ENCODE measurements around the gene MRPS6. TPM values are rescaled to one million over a fixed set of nuclear protein-coding genes. Genes with fewer than 3 reads are reported as not detected.

Gene MRPS6
- total and polyA plus RNA-seq, 2 donors from 2014 or later = 52.3 to 270 TPM

GRCh38 chr21:34115160-34115559 is 41.8 kb downstream of the MRPS6 start:
- Histone ChIP-seq H3K27ac (ENCODE audit: low read depth in 2 of 2, low read length in 2 of 2) (no peak overlapping the region), H3K27me3 (ENCODE audit: control insufficient read depth, insufficient read depth, low read length) (no peaks in the 10 kb centered on the region), H3K36me3 (ENCODE audit: control insufficient read depth in 2 of 3, insufficient read depth in 3 of 3, low read length in 3 of 3) (no peaks in the 10 kb centered on the region), H3K9me3 (ENCODE audit: control insufficient read depth in 2 of 3, insufficient read depth in 1 of 3, low read length in 3 of 3) (no peaks in the 10 kb centered on the region), H3K9ac (ENCODE audit: low read length in 3 of 3) (no peak overlapping the region), H3K4me3 (ENCODE audit: low read length in 3 of 3) (no peak overlapping the region), H3K4me1 (ENCODE audit: control insufficient read depth in 2 of 3, insufficient read depth in 2 of 3, low read depth in 1 of 3, low read length in 3 of 3) (peaks cover 0 to 5% (median 3%) of the 10 kb centered on the region in 3 donors)
- intact Hi-C loops (cut with DNase I) = no loop called here
- no peak for TF ChIP-seq CTCF (IDR thresholded peaks at IDR 0.05; ENCODE audit: borderline replicate concordance, extremely low read depth, insufficient read depth)
- no peak for FAIRE-seq
- no peak for DNase-seq

GRCh38 chr21:34116569-34116968 is 43.2 kb downstream of the MRPS6 start:
- Histone ChIP-seq H3K4me3 (ENCODE audit: low read length in 3 of 3) (no peak overlapping the region), H3K9me3 (ENCODE audit: control insufficient read depth in 2 of 3, insufficient read depth in 1 of 3, low read length in 3 of 3) (no peaks in the 10 kb centered on the region), H3K4me1 (ENCODE audit: control insufficient read depth in 2 of 3, insufficient read depth in 2 of 3, low read depth in 1 of 3, low read length in 3 of 3) (peaks cover 0 to 5% (median 5%) of the 10 kb centered on the region in 3 donors), H3K36me3 (ENCODE audit: control insufficient read depth in 2 of 3, insufficient read depth in 3 of 3, low read length in 3 of 3) (no peaks in the 10 kb centered on the region), H3K27me3 (ENCODE audit: control insufficient read depth, insufficient read depth, low read length) (no peaks in the 10 kb centered on the region), H3K27ac (ENCODE audit: low read depth in 2 of 2, low read length in 2 of 2) (no peak overlapping the region), H3K9ac (ENCODE audit: low read length in 3 of 3) (no peak overlapping the region)
- intact Hi-C loops (cut with DNase I) = no loop called here
- DNase-seq (no peak), FAIRE-seq (no peak)
- no peak for TF ChIP-seq CTCF (IDR thresholded peaks at IDR 0.05; ENCODE audit: borderline replicate concordance, extremely low read depth, insufficient read depth)

GRCh38 chr21:34120867-34121266 is 47.5 kb downstream of the MRPS6 start:
- peaks cover 0 to 15% (median 2%) of the 10 kb centered on the region in 3 donors for H3K4me1 ChIP-seq (ENCODE audit: control insufficient read depth in 2 of 3, insufficient read depth in 2 of 3, low read depth in 1 of 3, low read length in 3 of 3)
- H3K9me3 ChIP-seq (ENCODE audit: control insufficient read depth in 2 of 3, insufficient read depth in 1 of 3, low read length in 3 of 3) = no peaks in the 10 kb centered on the region
- H3K27me3 ChIP-seq (ENCODE audit: control insufficient read depth, insufficient read depth, low read length) = no peaks in the 10 kb centered on the region
- no peak for TF ChIP-seq CTCF (IDR thresholded peaks at IDR 0.05; ENCODE audit: borderline replicate concordance, extremely low read depth, insufficient read depth)
- no peak overlapping the region for H3K27ac ChIP-seq (ENCODE audit: low read depth in 2 of 2, low read length in 2 of 2)
- H3K36me3 ChIP-seq (ENCODE audit: control insufficient read depth in 2 of 3, insufficient read depth in 3 of 3, low read length in 3 of 3) = peaks cover 0 to 4% (median 2%) of the 10 kb centered on the region in 3 donors
- no peak for DNase-seq
- H3K9ac ChIP-seq (ENCODE audit: low read length in 3 of 3) = no peak overlapping the region
- intact Hi-C loops (cut with DNase I) = no loop called here
- FAIRE-seq = no peak
- no peak overlapping the region for H3K4me3 ChIP-seq (ENCODE audit: low read length in 3 of 3)

- FAIRE-seq (no peak), DNase-seq (no peak)
- H3K9me3 ChIP-seq (ENCODE audit: control insufficient read depth in 2 of 3, insufficient read depth in 1 of 3, low read length in 3 of 3) = no peaks in the 10 kb centered on the region
- H3K4me1 ChIP-seq (ENCODE audit: control insufficient read depth in 2 of 3, insufficient read depth in 2 of 3, low read depth in 1 of 3, low read length in 3 of 3) = peaks cover 0 to 15% (median 2%) of the 10 kb centered on the region in 3 donors
- no peak for TF ChIP-seq CTCF (IDR thresholded peaks at IDR 0.05; ENCODE audit: borderline replicate concordance, extremely low read depth, insufficient read depth)
- intact Hi-C loops (cut with DNase I) = no loop called here
- H3K27ac ChIP-seq (ENCODE audit: low read depth in 2 of 2, low read length in 2 of 2) = no peak overlapping the region
- H3K36me3 ChIP-seq (ENCODE audit: control insufficient read depth in 2 of 3, insufficient read depth in 3 of 3, low read length in 3 of 3) = peaks cover 0 to 16% (median 2%) of the 10 kb centered on the region in 3 donors
- no peak overlapping the region for H3K4me3 ChIP-seq (ENCODE audit: low read length in 3 of 3)
- no peaks in the 10 kb centered on the region for H3K27me3 ChIP-seq (ENCODE audit: control insufficient read depth, insufficient read depth, low read length)
- H3K9ac ChIP-seq (ENCODE audit: low read length in 3 of 3) = no peak overlapping the region
Measured at GRCh38 chr21:34122047-34122446, 48.7 kb downstream of the MRPS6 start.
